ENCODE data around the gene ZBTB2. TPM values are rescaled to one million over a fixed set of nuclear protein-coding genes. Genes with fewer than 3 reads are reported as not detected.
A peak's percentile ranks its signal among the peaks of the same experiment; 100 is the strongest.

The ZBTB2 gene
- polyA plus RNA-seq, result 16.0 TPM
- long read RNA-seq, donor 1, partial matches to known transcripts, result 0 of 2 reads
- long read RNA-seq, donor 1, other reads (novel, unspliced or antisense), result 0 of 2 reads
- long read RNA-seq, donor 2, transcript ZBTB2-201 (3 exons, 3,090 nt), result major isoform, 5 of 5 reads
- long read RNA-seq, donor 2, partial matches to known transcripts, result 0 of 5 reads
- long read RNA-seq, donor 2, other reads (novel, unspliced or antisense), result 0 of 5 reads
- long read RNA-seq, donor 3, transcript ZBTB2-201 (3 exons, 3,090 nt), result major isoform, 6 of 6 reads
- long read RNA-seq, donor 3, partial matches to known transcripts, result 0 of 6 reads
- long read RNA-seq, donor 3, other reads (novel, unspliced or antisense), result 0 of 6 reads
- long read RNA-seq, donor 4, partial matches to known transcripts, result 0 of 1 reads
- long read RNA-seq, donor 4, other reads (novel, unspliced or antisense), result 0 of 1 reads
- long read RNA-seq, donor 5, partial matches to known transcripts, result 0 of 3 reads
- long read RNA-seq, donor 5, other reads (novel, unspliced or antisense), result 0 of 3 reads
- long read RNA-seq, donor 6, partial matches to known transcripts, result 0 of 2 reads
- long read RNA-seq, donor 6, other reads (novel, unspliced or antisense), result 0 of 2 reads
- long read RNA-seq, donor 7, result 0 reads
- long read RNA-seq, donor 8, partial matches to known transcripts, result 0 of 2 reads
- long read RNA-seq, donor 8, other reads (novel, unspliced or antisense), result 0 of 2 reads
- long read RNA-seq, donor 9, partial matches to known transcripts, result 0 of 2 reads
- long read RNA-seq, donor 9, other reads (novel, unspliced or antisense), result 0 of 2 reads
- long read RNA-seq, donor 10, transcript ZBTB2-201 (3 exons, 3,090 nt), result major isoform, 7 of 7 reads
- long read RNA-seq, donor 10, partial matches to known transcripts, result 0 of 7 reads
- long read RNA-seq, donor 10, other reads (novel, unspliced or antisense), result 0 of 7 reads
- long read RNA-seq, donor 11, partial matches to known transcripts, result 0 of 3 reads
- long read RNA-seq, donor 11, other reads (novel, unspliced or antisense), result 0 of 3 reads

GRCh38 chr6:151391471-151392413 lies at the start of gene ZBTB2:
TSS of gene ZBTB2 (minus strand) at chr6:151391559. CDS start at chr6:151373637, 17,922 bp downstream.
- Histone ChIP-seq H3K27ac (ENCODE audit: low read length) (peak within 1 kb of the TSS; percentile 91), H3K27me3 (ENCODE audit: control insufficient read depth, insufficient read depth, low read length) (no peaks in the 10 kb centered on the region), H3K36me3 (ENCODE audit: control insufficient read depth, insufficient read depth, low read length) (peaks cover 3% of the 10 kb centered on the region), H3K9me3 (ENCODE audit: control insufficient read depth, low read depth, low read length) (no peaks in the 10 kb centered on the region), H3K4me3 (ENCODE audit: low read length) (peak within 1 kb of the TSS; percentile 66), H3K4me1 (ENCODE audit: control insufficient read depth, insufficient read depth, low read length) (peaks cover 31% of the 10 kb centered on the region)
- no CpG with 5 or more reads among the region's 57 CpGs for WGBS (ENCODE audit: insufficient coverage, low lambda C conversion rate)
- peak; percentile 54 to 83 for DNase-seq

- H3K4me3 ChIP-seq (ENCODE audit: low read length), result no peak overlapping the region
- H3K27ac ChIP-seq (ENCODE audit: low read length), result peak overlapping the region; percentile 45
- peaks cover 38% of the 10 kb centered on the region for H3K4me1 ChIP-seq (ENCODE audit: control insufficient read depth, insufficient read depth, low read length)
- DNase-seq, result no peak
- H3K36me3 ChIP-seq (ENCODE audit: control insufficient read depth, insufficient read depth, low read length), result peaks cover 8% of the 10 kb centered on the region
- WGBS (ENCODE audit: insufficient coverage, low lambda C conversion rate), result 60% methylated on average over 1 of the region's 2 CpGs
- no peaks in the 10 kb centered on the region for H3K9me3 ChIP-seq (ENCODE audit: control insufficient read depth, low read depth, low read length)
- H3K27me3 ChIP-seq (ENCODE audit: control insufficient read depth, insufficient read depth, low read length), result no peaks in the 10 kb centered on the region
Observed at GRCh38 chr6:151440930-151441329, 49.6 kb upstream of the ZBTB2 start.

- H3K36me3 ChIP-seq (ENCODE audit: control insufficient read depth, insufficient read depth, low read length), result peaks cover 10% of the 10 kb centered on the region
- H3K27me3 ChIP-seq (ENCODE audit: control insufficient read depth, insufficient read depth, low read length), result no peaks in the 10 kb centered on the region
- DNase-seq, result no peak
- 57% methylated on average over 1 of the region's 1 CpG for WGBS (ENCODE audit: insufficient coverage, low lambda C conversion rate)
- H3K4me1 ChIP-seq (ENCODE audit: control insufficient read depth, insufficient read depth, low read length), result peaks cover 38% of the 10 kb centered on the region
- no peaks in the 10 kb centered on the region for H3K9me3 ChIP-seq (ENCODE audit: control insufficient read depth, low read depth, low read length)
- no peak overlapping the region for H3K4me3 ChIP-seq (ENCODE audit: low read length)
- no peak overlapping the region for H3K27ac ChIP-seq (ENCODE audit: low read length)
Observed at GRCh38 chr6:151440498-151440897, 49.1 kb upstream of the ZBTB2 start.

- Histone ChIP-seq H3K27me3 (ENCODE audit: control insufficient read depth, insufficient read depth, low read length) (no peaks in the 10 kb centered on the region), H3K27ac (ENCODE audit: low read length) (peak overlapping the region; percentile 78), H3K36me3 (ENCODE audit: control insufficient read depth, insufficient read depth, low read length) (peaks cover 17% of the 10 kb centered on the region), H3K4me3 (ENCODE audit: low read length) (no peak overlapping the region), H3K4me1 (ENCODE audit: control insufficient read depth, insufficient read depth, low read length) (peaks cover 29% of the 10 kb centered on the region), H3K9me3 (ENCODE audit: control insufficient read depth, low read depth, low read length) (no peaks in the 10 kb centered on the region)
- no peak for DNase-seq
Observed at GRCh38 chr6:151437401-151437800, 46.0 kb upstream of the ZBTB2 start.

GRCh38 chr6:151436802-151437201 lies 45.4 kb upstream of the ZBTB2 start:
- Histone ChIP-seq H3K4me3 (ENCODE audit: low read length) (no peak overlapping the region), H3K9me3 (ENCODE audit: control insufficient read depth, low read depth, low read length) (no peaks in the 10 kb centered on the region), H3K27ac (ENCODE audit: low read length) (peak overlapping the region; percentile 78), H3K36me3 (ENCODE audit: control insufficient read depth, insufficient read depth, low read length) (peaks cover 23% of the 10 kb centered on the region), H3K27me3 (ENCODE audit: control insufficient read depth, insufficient read depth, low read length) (no peaks in the 10 kb centered on the region), H3K4me1 (ENCODE audit: control insufficient read depth, insufficient read depth, low read length) (peaks cover 25% of the 10 kb centered on the region)
- DNase-seq, result peak; percentile 52 to 78

GRCh38 chr6:151436300-151436699 lies 44.9 kb upstream of the ZBTB2 start:
- WGBS (ENCODE audit: insufficient coverage, low lambda C conversion rate), result no CpG with 5 or more reads among the region's 3 CpGs
- DNase-seq, result no peak
- Histone ChIP-seq H3K27me3 (ENCODE audit: control insufficient read depth, insufficient read depth, low read length) (no peaks in the 10 kb centered on the region), H3K27ac (ENCODE audit: low read length) (peak overlapping the region; percentile 78), H3K4me1 (ENCODE audit: control insufficient read depth, insufficient read depth, low read length) (peaks cover 20% of the 10 kb centered on the region), H3K9me3 (ENCODE audit: control insufficient read depth, low read depth, low read length) (no peaks in the 10 kb centered on the region), H3K36me3 (ENCODE audit: control insufficient read depth, insufficient read depth, low read length) (peaks cover 27% of the 10 kb centered on the region), H3K4me3 (ENCODE audit: low read length) (no peak overlapping the region)

- Histone ChIP-seq H3K9me3 (ENCODE audit: control insufficient read depth, low read depth, low read length) (no peaks in the 10 kb centered on the region), H3K27me3 (ENCODE audit: control insufficient read depth, insufficient read depth, low read length) (no peaks in the 10 kb centered on the region), H3K27ac (ENCODE audit: low read length) (no peak overlapping the region), H3K4me1 (ENCODE audit: control insufficient read depth, insufficient read depth, low read length) (peaks cover 18% of the 10 kb centered on the region), H3K4me3 (ENCODE audit: low read length) (no peak overlapping the region), H3K36me3 (ENCODE audit: control insufficient read depth, insufficient read depth, low read length) (peaks cover 40% of the 10 kb centered on the region)
- 20% methylated on average over 1 of the region's 2 CpGs for WGBS (ENCODE audit: insufficient coverage, low lambda C conversion rate)
- DNase-seq, result no peak
Observed at GRCh38 chr6:151434369-151434768, 43.0 kb upstream of the ZBTB2 start.

- Histone ChIP-seq H3K4me1 (ENCODE audit: control insufficient read depth, insufficient read depth, low read length) (peaks cover 12% of the 10 kb centered on the region), H3K36me3 (ENCODE audit: control insufficient read depth, insufficient read depth, low read length) (peaks cover 50% of the 10 kb centered on the region), H3K27me3 (ENCODE audit: control insufficient read depth, insufficient read depth, low read length) (no peaks in the 10 kb centered on the region), H3K27ac (ENCODE audit: low read length) (no peak overlapping the region), H3K4me3 (ENCODE audit: low read length) (no peak overlapping the region), H3K9me3 (ENCODE audit: control insufficient read depth, low read depth, low read length) (no peaks in the 10 kb centered on the region)
- WGBS (ENCODE audit: insufficient coverage, low lambda C conversion rate), result 100% methylated on average over 2 of the region's 4 CpGs
- no peak for DNase-seq
Observed at GRCh38 chr6:151432651-151433050, 41.3 kb upstream of the ZBTB2 start.

- no CpG with 5 or more reads among the region's 3 CpGs for WGBS (ENCODE audit: insufficient coverage, low lambda C conversion rate)
- no peak for DNase-seq
- Histone ChIP-seq H3K4me3 (ENCODE audit: low read length) (no peak overlapping the region), H3K9me3 (ENCODE audit: control insufficient read depth, low read depth, low read length) (no peaks in the 10 kb centered on the region), H3K4me1 (ENCODE audit: control insufficient read depth, insufficient read depth, low read length) (peaks cover 1% of the 10 kb centered on the region), H3K27me3 (ENCODE audit: control insufficient read depth, insufficient read depth, low read length) (no peaks in the 10 kb centered on the region), H3K36me3 (ENCODE audit: control insufficient read depth, insufficient read depth, low read length) (peaks cover 51% of the 10 kb centered on the region), H3K27ac (ENCODE audit: low read length) (no peak overlapping the region)
Observed at GRCh38 chr6:151431337-151431736, 40.0 kb upstream of the ZBTB2 start.
